ENCODE results near the gene TMEM200B. TPM values are rescaled to one million over a fixed set of nuclear protein-coding genes. Genes with fewer than 3 reads are reported as not detected.
A peak's percentile ranks its signal among the peaks of the same experiment; 100 is the strongest.

The TMEM200B gene
- total RNA-seq, 2 donors from 2014 or later, result not detected

DNA sequence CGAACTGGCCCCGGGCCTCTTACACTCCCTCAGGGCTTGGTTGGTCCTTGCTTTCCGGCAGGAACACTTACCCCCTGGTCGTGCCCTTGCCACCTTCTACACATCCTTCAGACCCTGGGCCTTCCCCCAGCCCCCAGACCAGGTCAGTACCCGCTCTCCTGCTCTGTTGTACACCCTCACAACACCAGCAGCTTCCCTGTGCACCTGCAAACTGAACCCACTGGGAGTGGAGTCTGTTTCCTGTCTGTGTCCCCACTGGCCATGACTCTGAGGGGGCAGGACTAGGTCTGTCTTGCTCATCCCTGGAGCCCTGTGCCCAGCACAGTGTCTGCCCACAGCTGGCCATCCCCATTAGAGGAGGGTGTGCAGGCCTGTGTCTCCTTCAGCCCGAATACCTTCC is 2.1 kb upstream of the TMEM200B start:
- DNase-seq (ENCODE audit: low spot score) (no peak), ATAC-seq (no peak)
- H3K4me3 Mint-ChIP-seq, result peak overlapping the region; percentile 75
- H3K27me3 Mint-ChIP-seq, result peaks cover 9 to 10% of the 10 kb centered on the region in 2 donors
- peaks cover 8 to 10% of the 10 kb centered on the region in 2 donors for H3K4me1 Mint-ChIP-seq (ENCODE audit: low read depth in 2 of 2)
- no peaks in the 10 kb centered on the region for H3K36me3 Mint-ChIP-seq
- no peaks in the 10 kb centered on the region for H3K9me3 Mint-ChIP-seq
- H3K27ac Mint-ChIP-seq, result peak overlapping the region; percentile 22 to 35

DNA sequence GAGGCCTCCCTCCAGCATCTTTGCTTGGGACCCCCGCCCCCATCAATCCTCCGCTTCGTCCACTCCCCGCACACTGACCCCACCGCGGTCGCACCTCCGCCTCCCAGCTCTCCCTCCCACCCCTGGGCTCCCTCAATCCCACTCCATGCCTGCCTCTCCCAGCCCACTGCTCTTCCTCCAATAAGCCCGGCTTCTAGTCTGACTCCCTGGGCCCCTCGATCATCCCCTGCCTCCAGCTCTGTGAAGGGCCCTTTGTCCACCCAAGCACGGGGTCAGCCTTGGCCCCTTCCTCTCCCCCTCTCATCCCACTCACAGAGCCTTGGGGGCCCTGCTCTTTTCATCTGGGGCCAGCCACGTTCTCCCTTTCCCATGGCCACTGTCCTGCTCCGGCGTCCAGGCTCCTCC is 1.5 kb upstream of the TMEM200B start:
- H3K4me1 Mint-ChIP-seq (ENCODE audit: low read depth in 2 of 2), result peaks cover 8 to 10% of the 10 kb centered on the region in 2 donors
- H3K4me3 Mint-ChIP-seq, result peak overlapping the region; percentile 75
- no peaks in the 10 kb centered on the region for H3K9me3 Mint-ChIP-seq
- peaks cover 9 to 10% of the 10 kb centered on the region in 2 donors for H3K27me3 Mint-ChIP-seq
- ATAC-seq, result no peak
- no peaks in the 10 kb centered on the region for H3K36me3 Mint-ChIP-seq
- peak overlapping the region; percentile 22 to 35 for H3K27ac Mint-ChIP-seq
- DNase-seq (ENCODE audit: low spot score), result no peak

DNA sequence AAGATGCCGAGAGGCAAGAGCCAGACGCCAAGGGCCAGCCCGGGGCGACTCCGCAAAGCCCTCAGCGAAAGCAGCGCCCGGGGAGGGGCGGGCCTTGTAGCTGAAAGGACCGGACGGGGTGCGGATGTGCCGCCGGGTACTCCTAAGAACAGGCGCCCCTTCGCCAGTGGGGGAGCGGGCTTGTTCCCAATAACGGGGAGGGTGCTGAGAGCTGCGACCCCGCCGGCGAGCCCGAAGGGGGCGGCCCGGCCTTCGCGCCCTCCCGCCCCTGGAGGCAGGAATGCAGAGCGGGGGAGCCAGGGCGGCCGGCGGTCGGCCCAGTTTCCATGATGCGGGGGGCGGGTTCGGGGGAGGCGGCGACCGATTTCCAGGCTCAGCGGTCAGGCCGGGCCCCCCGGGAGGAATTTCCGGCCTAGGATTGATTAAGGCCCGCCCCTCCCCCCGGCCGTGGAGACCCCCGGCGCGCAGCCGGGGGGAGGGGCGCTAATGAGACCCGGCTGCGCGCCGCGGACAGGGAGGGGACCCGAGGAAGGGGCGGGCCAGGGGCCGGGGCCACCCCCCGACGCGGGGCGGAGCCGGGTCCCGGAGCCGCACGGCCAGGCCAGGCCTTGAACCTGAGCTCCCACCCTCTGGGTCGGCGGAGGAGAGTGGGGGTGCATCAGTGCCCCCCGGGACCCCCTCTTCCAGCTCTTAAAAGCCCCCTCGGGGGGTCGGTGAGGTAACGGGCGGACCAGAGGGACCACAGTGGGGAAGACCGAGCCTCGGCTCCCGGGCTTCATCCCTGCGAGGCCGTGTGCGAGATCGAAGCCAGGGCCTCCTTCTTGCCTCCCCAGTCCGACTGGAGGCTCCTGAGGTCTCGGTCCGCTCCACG is 898 bp upstream of the TMEM200B start:
- Mint-ChIP-seq H3K9me3 (no peaks in the 10 kb centered on the region), H3K4me1 (ENCODE audit: low read depth in 2 of 2) (peaks cover 8 to 10% of the 10 kb centered on the region in 2 donors), H3K27me3 (peaks cover 9 to 10% of the 10 kb centered on the region in 2 donors), H3K27ac (no peak overlapping the region), H3K36me3 (no peaks in the 10 kb centered on the region), H3K4me3 (peak overlapping the region; percentile 80)
- ATAC-seq (peak; percentile 73 to 74), DNase-seq (ENCODE audit: low spot score) (peak; percentile 74)

DNA sequence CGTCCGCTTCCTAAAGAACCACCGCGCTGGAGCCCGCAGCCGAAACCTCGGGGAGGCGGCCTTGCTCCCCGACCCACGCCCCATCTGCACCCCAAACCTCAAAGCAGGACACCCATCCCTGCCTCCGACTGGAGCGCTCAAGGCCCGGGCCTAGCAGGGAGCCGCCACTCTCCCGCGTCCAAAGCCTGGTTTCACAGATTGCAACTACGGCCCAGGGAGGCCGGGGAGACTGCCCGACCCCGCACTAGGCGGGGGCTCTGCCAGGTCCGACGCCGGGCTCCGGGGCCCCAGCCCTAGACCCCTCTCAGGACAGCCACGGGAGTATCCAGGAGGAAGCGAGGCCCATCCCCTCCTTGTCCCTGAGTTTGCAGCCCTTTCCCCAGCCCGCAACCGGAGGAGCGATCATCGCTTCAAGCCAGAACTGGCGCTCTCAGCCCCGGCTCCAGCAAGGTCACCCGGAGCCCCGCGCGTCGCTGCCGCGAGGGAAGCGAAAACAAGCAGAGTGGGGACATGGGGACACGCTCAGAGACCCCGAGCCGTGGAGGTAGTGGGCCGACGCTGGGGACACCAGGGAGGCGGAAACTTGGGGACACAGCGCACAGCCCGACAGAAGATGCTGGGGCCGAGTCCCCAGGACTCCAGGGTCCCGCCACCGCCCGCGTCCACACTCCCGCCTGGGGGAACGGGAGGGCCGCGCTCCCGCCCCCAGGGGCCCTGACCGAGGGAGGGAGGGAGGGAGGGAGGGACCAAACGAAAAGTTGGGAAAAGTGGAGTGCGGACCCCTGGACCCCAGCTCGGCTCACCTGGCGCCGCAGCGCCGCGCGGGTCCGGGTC is 433 bp downstream of the TMEM200B start:
- Mint-ChIP-seq H3K27ac (no peak overlapping the region), H3K36me3 (no peaks in the 10 kb centered on the region), H3K9me3 (no peaks in the 10 kb centered on the region), H3K4me1 (ENCODE audit: low read depth in 2 of 2) (peaks cover 8 to 10% of the 10 kb centered on the region in 2 donors), H3K4me3 (peak overlapping the region; percentile 45), H3K27me3 (peaks cover 9 to 10% of the 10 kb centered on the region in 2 donors)
- ATAC-seq (no peak), DNase-seq (ENCODE audit: low spot score) (no peak)

DNA sequence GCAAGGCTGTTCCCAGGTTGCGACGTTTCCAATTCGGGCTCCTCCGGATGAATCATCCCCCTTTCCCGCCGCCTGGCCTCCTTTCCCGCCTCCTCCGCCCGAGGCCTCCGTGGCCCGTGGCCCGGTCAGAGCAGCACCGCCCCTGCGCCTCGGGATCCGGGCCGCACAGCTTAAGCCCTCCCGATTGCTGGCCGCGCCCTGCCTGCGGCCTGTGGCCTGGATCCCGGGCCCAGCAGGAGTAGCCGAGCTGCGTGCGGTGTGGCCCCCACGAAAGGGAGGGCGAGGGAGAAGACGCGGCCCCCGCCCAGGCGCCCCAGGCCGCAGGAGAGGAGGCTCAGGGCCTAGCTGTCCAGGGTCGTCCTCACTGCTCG is 1.0 kb downstream of the TMEM200B start:
- peaks cover 9 to 10% of the 10 kb centered on the region in 2 donors for H3K27me3 Mint-ChIP-seq
- ATAC-seq (no peak), DNase-seq (ENCODE audit: low spot score) (no peak)
- peaks cover 8 to 10% of the 10 kb centered on the region in 2 donors for H3K4me1 Mint-ChIP-seq (ENCODE audit: low read depth in 2 of 2)
- H3K9me3 Mint-ChIP-seq, result no peaks in the 10 kb centered on the region
- H3K4me3 Mint-ChIP-seq, result peak overlapping the region; percentile 45
- no peaks in the 10 kb centered on the region for H3K36me3 Mint-ChIP-seq
- no peak overlapping the region for H3K27ac Mint-ChIP-seq

DNA sequence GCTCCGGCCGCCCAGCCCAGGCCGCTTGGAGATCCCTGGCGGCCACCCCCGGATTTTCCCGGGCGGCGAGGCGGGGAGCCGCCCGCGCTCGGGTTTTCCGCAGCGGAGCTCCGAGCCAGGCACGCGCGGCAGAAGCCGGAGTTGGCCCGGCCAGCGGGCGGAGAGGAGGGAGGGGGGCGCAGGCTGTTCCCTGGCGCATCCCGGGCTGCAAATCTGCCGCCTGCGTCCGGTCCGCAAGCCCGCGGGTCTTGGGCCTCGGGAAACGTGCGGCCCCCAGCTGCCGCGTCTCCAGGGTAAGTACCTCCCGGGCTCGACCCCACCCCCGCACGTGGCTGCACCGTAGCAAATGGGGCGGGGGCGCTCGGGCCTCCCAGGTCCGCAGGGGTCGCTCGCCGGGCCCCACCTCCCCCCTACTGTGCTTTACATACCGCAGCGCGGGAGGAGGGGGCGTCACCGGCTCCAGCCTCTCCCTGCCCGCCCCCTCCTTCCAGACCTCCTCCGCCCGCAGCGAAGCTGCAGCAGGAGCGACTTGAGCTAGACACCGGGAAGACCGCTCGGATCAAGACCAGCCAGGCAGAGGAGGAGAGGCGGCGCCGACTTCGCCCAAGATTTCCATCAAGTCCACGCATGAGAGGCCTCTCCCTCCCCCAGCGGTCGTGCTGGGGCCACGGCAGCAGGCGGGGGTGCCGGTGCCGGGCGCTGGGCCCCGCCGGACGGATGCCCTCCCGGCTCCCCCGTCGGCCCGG is 1.6 kb downstream of the TMEM200B start:
- H3K27me3 Mint-ChIP-seq, result peaks cover 9 to 10% of the 10 kb centered on the region in 2 donors
- H3K36me3 Mint-ChIP-seq, result peaks cover 5% of the 10 kb centered on the region
- no peaks in the 10 kb centered on the region for H3K9me3 Mint-ChIP-seq
- no peak for DNase-seq (ENCODE audit: low spot score)
- no peak for ATAC-seq
- no peak overlapping the region for H3K27ac Mint-ChIP-seq
- no peak overlapping the region for H3K4me3 Mint-ChIP-seq
- H3K4me1 Mint-ChIP-seq (ENCODE audit: low read depth in 2 of 2), result peaks cover 8 to 10% of the 10 kb centered on the region in 2 donors

DNA sequence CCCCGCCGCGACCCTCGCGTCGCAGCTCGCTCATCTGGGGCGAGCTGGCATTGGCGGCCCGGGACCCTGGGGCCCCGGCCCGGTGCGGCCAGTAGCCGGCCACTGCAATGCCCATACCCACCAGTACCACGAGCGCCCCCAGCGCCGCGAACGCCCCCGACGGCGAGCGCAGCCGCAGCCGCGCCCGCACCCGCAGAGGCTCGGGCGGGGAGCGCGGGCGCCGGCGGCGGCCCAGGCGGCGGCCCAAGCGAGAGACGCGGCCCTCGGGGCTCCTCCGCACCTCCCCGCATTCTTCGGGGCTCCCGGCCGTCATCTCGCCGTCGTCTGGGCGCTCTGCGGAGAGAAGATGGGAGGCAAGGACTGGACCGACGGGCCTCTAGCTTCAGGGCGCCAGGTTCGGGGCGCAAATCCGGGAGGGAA is 2.2 kb downstream of the TMEM200B start:
- no peak overlapping the region for H3K4me3 Mint-ChIP-seq
- DNase-seq (ENCODE audit: low spot score) (no peak), ATAC-seq (peak in 1 of 2 donors; percentile 15)

DNA sequence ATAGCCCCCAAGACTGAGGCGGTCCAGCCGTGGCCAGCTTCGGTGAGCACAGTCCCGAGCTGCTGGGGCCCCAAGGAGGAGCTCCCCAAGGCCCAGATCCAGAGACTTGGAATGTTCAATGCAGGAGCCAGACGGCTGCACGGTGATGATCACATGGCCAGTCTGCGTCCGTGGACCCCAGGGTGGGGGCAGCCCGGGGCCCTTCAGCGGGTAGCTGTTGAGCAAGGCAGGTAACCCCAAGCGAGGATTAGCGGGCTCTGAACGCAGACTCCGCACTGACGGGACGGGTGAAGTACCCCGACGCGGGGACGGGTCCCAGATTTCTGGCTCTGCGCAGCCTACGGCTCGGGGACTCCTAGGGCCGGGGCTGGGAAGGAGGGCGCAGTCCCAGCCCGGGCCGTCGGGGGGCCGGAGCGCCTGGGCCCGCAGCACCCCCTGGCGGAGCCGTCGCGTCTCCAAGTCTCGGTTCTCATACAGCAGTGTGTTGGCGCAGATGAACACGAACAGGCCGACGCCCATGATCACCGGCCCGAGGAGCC is 2.7 kb downstream of the TMEM200B start:
- Mint-ChIP-seq H3K27ac (no peak overlapping the region), H3K27me3 (peaks cover 8% of the 10 kb centered on the region in 2 donors), H3K4me3 (no peak overlapping the region), H3K36me3 (peaks cover 7% of the 10 kb centered on the region), H3K9me3 (no peaks in the 10 kb centered on the region), H3K4me1 (ENCODE audit: low read depth in 2 of 2) (peaks cover 8% of the 10 kb centered on the region in 2 donors)
- DNase-seq (ENCODE audit: low spot score), result no peak
- peak; percentile 73 for ATAC-seq

More for the DNA sequence above, 2.2 kb downstream of the TMEM200B start:
- H3K36me3 Mint-ChIP-seq, result peaks cover 7% of the 10 kb centered on the region
- H3K4me1 Mint-ChIP-seq (ENCODE audit: low read depth in 2 of 2), result peaks cover 8 to 10% of the 10 kb centered on the region in 2 donors
- H3K9me3 Mint-ChIP-seq, result no peaks in the 10 kb centered on the region
- no peak overlapping the region for H3K27ac Mint-ChIP-seq
- peaks cover 9 to 10% of the 10 kb centered on the region in 2 donors for H3K27me3 Mint-ChIP-seq

DNA sequence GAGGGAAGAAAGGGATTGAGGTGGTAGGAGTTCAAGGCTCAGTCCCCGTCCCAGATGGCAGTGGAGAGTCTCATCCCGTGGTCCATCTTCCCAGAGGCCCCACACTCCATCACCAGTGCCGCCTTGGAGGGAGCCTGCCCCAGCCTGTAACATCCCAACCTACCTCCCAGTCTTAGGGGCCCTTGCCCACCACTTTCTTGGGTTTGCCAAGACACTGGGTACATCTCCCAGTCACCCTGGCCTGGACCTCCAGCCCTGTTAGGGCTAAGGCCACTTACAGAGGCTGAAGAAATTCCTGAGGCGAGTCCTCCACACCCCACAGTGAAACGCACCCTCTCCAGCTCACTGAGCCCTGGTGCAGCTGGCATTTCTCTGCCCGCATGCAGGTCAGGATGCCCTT is 3.3 kb downstream of the TMEM200B start:
- H3K27me3 Mint-ChIP-seq, result peaks cover 1 to 2% of the 10 kb centered on the region in 2 donors
- ATAC-seq (no peak), DNase-seq (ENCODE audit: low spot score) (no peak)
- no peaks in the 10 kb centered on the region for H3K9me3 Mint-ChIP-seq
- H3K4me1 Mint-ChIP-seq (ENCODE audit: low read depth in 2 of 2), result peaks cover 1 to 2% of the 10 kb centered on the region in 2 donors
- H3K4me3 Mint-ChIP-seq, result no peak overlapping the region
- H3K27ac Mint-ChIP-seq, result no peak overlapping the region
- peaks cover 7% of the 10 kb centered on the region for H3K36me3 Mint-ChIP-seq

DNA sequence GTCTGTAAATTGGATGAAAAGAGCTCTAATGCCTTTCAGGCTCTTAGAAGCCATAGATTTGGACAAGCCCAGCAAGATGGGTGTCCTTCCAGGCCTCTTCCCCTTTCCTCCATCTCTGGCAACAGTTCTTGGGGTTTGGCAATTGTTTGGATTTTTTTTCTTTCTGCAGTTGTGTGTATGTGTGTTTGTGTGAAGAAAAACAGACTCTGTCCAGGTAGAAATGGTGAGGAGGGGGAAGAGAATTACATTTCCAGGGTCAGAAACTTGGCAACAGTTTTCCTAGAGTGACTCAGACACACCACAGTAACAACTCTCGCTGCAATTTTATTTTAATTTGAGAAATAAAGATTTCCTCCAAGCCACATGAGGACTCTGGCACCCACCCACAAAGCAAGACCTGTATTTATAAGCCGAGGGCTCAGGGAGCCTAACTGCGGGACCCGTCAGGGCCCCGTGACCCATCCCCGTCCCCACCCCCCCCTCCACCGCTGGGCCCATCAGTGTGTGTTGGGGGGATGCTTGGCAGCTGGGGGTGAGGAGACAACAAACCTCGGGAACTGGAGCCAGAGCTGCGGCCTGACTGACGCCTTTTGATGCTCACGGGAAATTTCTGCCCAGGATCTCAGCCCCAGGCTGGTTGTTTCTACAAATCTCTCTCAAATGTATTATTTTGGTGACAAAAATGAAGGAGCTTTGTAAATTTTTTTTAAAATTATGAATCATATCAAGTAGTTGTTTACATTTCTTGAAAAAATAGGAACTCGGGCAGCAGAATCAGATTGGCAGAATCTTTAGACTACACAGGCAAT is 4.4 kb downstream of the TMEM200B start:
- ATAC-seq (no peak), DNase-seq (ENCODE audit: low spot score) (no peak)
- no peak overlapping the region for H3K27ac Mint-ChIP-seq
- no peak overlapping the region for H3K4me3 Mint-ChIP-seq
- no peaks in the 10 kb centered on the region for H3K27me3 Mint-ChIP-seq
- H3K36me3 Mint-ChIP-seq, result peaks cover 7% of the 10 kb centered on the region
- H3K4me1 Mint-ChIP-seq (ENCODE audit: low read depth in 2 of 2), result no peaks in the 10 kb centered on the region
- no peaks in the 10 kb centered on the region for H3K9me3 Mint-ChIP-seq

DNA sequence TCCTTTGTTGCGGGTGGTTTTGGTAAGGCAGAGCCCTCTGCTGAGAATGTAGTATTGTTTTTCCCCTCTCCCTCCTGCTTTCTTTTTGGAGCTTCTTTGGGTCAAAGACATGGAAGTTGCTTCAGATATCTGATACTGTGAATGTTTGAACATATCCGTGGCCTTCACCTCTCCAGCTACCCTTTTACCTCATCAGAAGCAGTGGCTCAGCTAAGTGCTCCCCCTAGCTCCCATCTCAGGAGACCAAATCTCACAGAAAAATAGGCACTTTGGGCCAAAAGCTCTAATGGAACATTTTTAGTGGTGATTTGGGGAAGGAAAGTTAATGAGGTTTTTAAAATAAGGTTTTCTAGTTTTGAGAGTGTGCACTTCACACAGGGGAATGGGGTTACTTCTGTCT is 6.3 kb downstream of the TMEM200B start:
- Mint-ChIP-seq H3K27me3 (no peaks in the 10 kb centered on the region), H3K27ac (no peak overlapping the region), H3K4me3 (no peak overlapping the region), H3K4me1 (ENCODE audit: low read depth in 2 of 2) (peaks cover 0 to 3% of the 10 kb centered on the region in 2 donors), H3K9me3 (no peaks in the 10 kb centered on the region), H3K36me3 (peaks cover 11% of the 10 kb centered on the region)
- ATAC-seq, result no peak
- DNase-seq (ENCODE audit: low spot score), result no peak

DNA sequence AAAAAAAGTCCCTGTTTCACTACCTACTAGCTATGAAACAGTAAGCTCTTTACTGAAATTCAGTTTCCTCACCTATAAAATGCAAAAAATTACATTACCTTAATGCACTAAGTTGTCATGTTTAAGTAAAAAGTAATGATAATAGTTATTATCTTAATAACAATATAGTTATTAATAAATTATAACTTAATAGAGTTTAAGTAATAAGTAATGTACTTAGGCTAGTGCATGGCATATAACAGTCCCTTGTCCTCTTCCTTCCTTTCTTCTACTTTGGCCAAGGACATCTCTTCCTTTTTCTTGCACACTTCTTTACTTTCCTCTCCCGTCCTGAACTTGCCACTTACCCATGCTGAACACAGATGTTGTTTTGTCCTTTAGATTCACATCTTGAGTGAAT is 9.0 kb downstream of the TMEM200B start:
- Mint-ChIP-seq H3K36me3 (peaks cover 11% of the 10 kb centered on the region), H3K27ac (no peak overlapping the region), H3K27me3 (no peaks in the 10 kb centered on the region), H3K4me1 (ENCODE audit: low read depth in 2 of 2) (peaks cover 0 to 6% of the 10 kb centered on the region in 2 donors), H3K9me3 (no peaks in the 10 kb centered on the region), H3K4me3 (no peak overlapping the region)
- ATAC-seq, result no peak
- DNase-seq (ENCODE audit: low spot score), result no peak

All from natural killer cell treated with Interleukin-12 subunit alpha and Interleukin-12 subunit beta and Interleukin-15 and Interleukin-18, amount 100 ng/mL, for 72 hours (primary cell).